Liver (tissue), 9 donors: ENCODE measurements around the gene BMAL2. TPM values are rescaled to one million over a fixed set of nuclear protein-coding genes. Genes with fewer than 3 reads are reported as not detected.

Experiments used
- DNase-seq: peaks from one replicate; pipeline ENCODE4 v3.0.0-alpha.2; 2017; ENCODE audit warnings: low spot score
- H3K27ac ChIP-seq, 2 donors: one replicate each; pipeline ENCODE4 v1.7.0; 2013; ENCODE audit warnings: inconsistent platforms in 2 of 2, low read length in 2 of 2, control low read depth in 1 of 2, low read depth in 1 of 2, mild to moderate bottlenecking in 1 of 2
- H3K27me3 ChIP-seq, 4 donors: one replicate each; pipeline versions ENCODE4 v1.6.1 to v1.7.0; 2013; ENCODE audit warnings: low read length in 3 of 4, inconsistent platforms in 1 of 4, mild to moderate bottlenecking in 1 of 4, moderate library complexity in 1 of 4; ENCODE audit not compliant: control insufficient read depth in 4 of 4, insufficient read depth in 4 of 4
- H3K36me3 ChIP-seq, 4 donors: one replicate each; pipeline versions ENCODE4 v1.6.1 to v1.7.0; 2013; ENCODE audit warnings: low read length in 3 of 4, mild to moderate bottlenecking in 3 of 4, low read depth in 1 of 4, moderate library complexity in 1 of 4; ENCODE audit not compliant: control insufficient read depth in 4 of 4, insufficient read depth in 3 of 4
- H3K4me1 ChIP-seq, 4 donors: one replicate each; pipeline versions ENCODE4 v1.6.1 to v1.7.0; 2013; ENCODE audit warnings: low read length in 3 of 4, mild to moderate bottlenecking in 3 of 4, moderate library complexity in 1 of 4; ENCODE audit not compliant: control insufficient read depth in 4 of 4, insufficient read depth in 4 of 4
- H3K4me3 ChIP-seq, 3 donors: one replicate each; pipeline versions ENCODE4 v1.6.1 to v1.7.0; 2013; ENCODE audit warnings: low read length in 3 of 3, control low read depth in 1 of 3, low read depth in 1 of 3, mild to moderate bottlenecking in 1 of 3
- H3K9ac ChIP-seq, 2 donors: one replicate each; pipeline ENCODE4 v1.7.0; 2013; ENCODE audit warnings: low read length in 2 of 2, mild to moderate bottlenecking in 2 of 2, moderate library complexity in 2 of 2, control low read depth in 1 of 2, low read depth in 1 of 2
- H3K9me3 ChIP-seq, 4 donors: one replicate each; pipeline versions ENCODE4 v1.6.1 to v1.7.0; 2013; ENCODE audit warnings: low read length in 3 of 4; ENCODE audit not compliant: control insufficient read depth in 4 of 4
- ATF3 ChIP-seq: IDR thresholded peaks from 2 replicates; pipeline ENCODE4 v1.6.1; 2016; ENCODE audit warnings: antibody characterized with exemption
- CTCF ChIP-seq: fragments of 150-350 bp; IDR thresholded peaks from 2 replicates; pipeline ENCODE4 v1.5.1; 2017; ENCODE audit warnings: improper control_type of control experiment, low read depth, low read length; ENCODE audit not compliant: missing input control
- EGR1 ChIP-seq, 2 donors: IDR thresholded peaks; 2 replicates each; pipeline ENCODE4 v1.6.1; 2016 to 2018; ENCODE audit warnings: antibody characterized with exemption in 2 of 2, low read depth in 2 of 2
- FOXA1 ChIP-seq: IDR thresholded peaks from 2 replicates; pipeline ENCODE4 v1.6.1; 2016; ENCODE audit warnings: antibody characterized with exemption
- FOXA2 ChIP-seq: IDR thresholded peaks from 2 replicates; pipeline ENCODE4 v1.6.1; 2016; ENCODE audit warnings: antibody characterized with exemption
- HNF4A ChIP-seq, 2 donors: conservative IDR thresholded peaks; 2 replicates each; pipeline ENCODE4 v1.6.1; 2016; ENCODE audit warnings: antibody characterized with exemption in 2 of 2, mild to moderate bottlenecking in 2 of 2
- HNF4G ChIP-seq: IDR thresholded peaks from 2 replicates; pipeline ENCODE4 v1.6.1; 2016; ENCODE audit warnings: antibody characterized with exemption
- JUND ChIP-seq, 2 donors: IDR thresholded peaks; 2 replicates each; pipeline ENCODE4 v1.6.1; 2016; ENCODE audit warnings: antibody characterized with exemption in 2 of 2
- NR2F2 ChIP-seq: IDR thresholded peaks from 2 replicates; pipeline ENCODE4 v1.6.1; 2016; ENCODE audit warnings: antibody characterized with exemption
- REST ChIP-seq: IDR thresholded peaks from 2 replicates; pipeline ENCODE4 v1.6.1; 2016; ENCODE audit warnings: antibody characterized with exemption, mild to moderate bottlenecking
- RXRA ChIP-seq, 2 donors: IDR thresholded peaks; 2 replicates each; pipeline ENCODE4 v1.6.1; 2017 to 2018; ENCODE audit warnings: antibody characterized with exemption in 2 of 2, mild to moderate bottlenecking in 1 of 2
- SP1 ChIP-seq: IDR thresholded peaks from 2 replicates; pipeline ENCODE4 v1.6.1; 2018; ENCODE audit warnings: antibody characterized with exemption, mild to moderate bottlenecking
- TAF1 ChIP-seq: conservative IDR thresholded peaks from 2 replicates; pipeline ENCODE4 v1.6.1; 2016; ENCODE audit warnings: antibody characterized with exemption, mild to moderate bottlenecking
- ZBTB33 ChIP-seq: IDR thresholded peaks from 2 replicates; pipeline ENCODE4 v1.6.1; 2016; ENCODE audit warnings: antibody characterized with exemption
- WGBS: extraction: QIAGEN DNeasy Blood & Tissue Kit; methylation state at CpG from one replicate; pipeline ENCODE4 v1.1.7; 2013; 5-methylcytosine and 5-hydroxymethylcytosine counted together
- polyA plus RNA-seq, 2 donors: library from polyadenylated mRNA; stranded (reverse) in 1 of 2; unstranded in 1 of 2; fragments of 200-250 nt in 1 of 2; fragments of >200 nt in 1 of 2; fragmentation: Nextera tagmentation in 1 of 2; extraction: Ambion mirVana in 1 of 2; gene quantifications; one replicate each; pipeline versions ENCODE4 v1.2.1 to v1.2.3, GENCODE V29; 2013 to 2015
- total RNA-seq, 2 donors: library from RNA; depleted of rRNA; stranded (reverse); fragments of >200 nt; gene quantifications; one replicate each; pipeline ENCODE4 v1.2.3, GENCODE V29; 2014
- donor health status: healthy.
- donor health status: healthy.
- donor health status: healthy.
- donor health status: healthy.
- donor health status: healthy.

Gene BMAL2
- total and polyA plus RNA-seq, 4 donors, result 1.4 to 4.4 (median 1.7) TPM

GRCh38 chr12:27309293-27309994 lies 23.2 kb upstream of the BMAL2 start:
- H3K36me3 ChIP-seq, result peaks cover 2 to 15% (median 12%) of the 10 kb centered on the region in 4 donors
- DNase-seq, result no peak
- H3K27me3 ChIP-seq, result no peaks in the 10 kb centered on the region
- H3K4me1 ChIP-seq, result peaks cover 0 to 4% (median 0%) of the 10 kb centered on the region in 4 donors
- no peak for TF ChIP-seq FOXA1
- TF ChIP-seq FOXA2, result no peak
- no peak for TF ChIP-seq EGR1 (IDR thresholded peaks at IDR 0.05; ENCODE audit: low read depth in 2 of 2)
- no peak for TF ChIP-seq REST
- no peak for TF ChIP-seq CTCF
- no peak for TF ChIP-seq JUND (IDR thresholded peaks at IDR 0.05)
- TF ChIP-seq ATF3, result no peak
- TF ChIP-seq HNF4A (conservative IDR thresholded peaks at IDR 0.05), result no peak
- TF ChIP-seq RXRA (IDR thresholded peaks at IDR 0.05), result no peak
- TF ChIP-seq SP1, result no peak
- no peak overlapping the region for H3K4me3 ChIP-seq
- H3K9me3 ChIP-seq, result no peaks in the 10 kb centered on the region
- WGBS, result 92% methylated on average over 2 of the region's 2 CpGs
- no peak overlapping the region for H3K9ac ChIP-seq
- no peak overlapping the region for H3K27ac ChIP-seq

GRCh38 chr12:27309995-27310315 lies 22.7 kb upstream of the BMAL2 start:
- no peaks in the 10 kb centered on the region for H3K9me3 ChIP-seq
- no peak overlapping the region for H3K27ac ChIP-seq
- peaks cover 0 to 2% (median 0%) of the 10 kb centered on the region in 4 donors for H3K4me1 ChIP-seq
- no peak overlapping the region for H3K4me3 ChIP-seq
- DNase-seq, result no peak
- no peak overlapping the region for H3K9ac ChIP-seq
- H3K36me3 ChIP-seq, result peaks cover 2 to 16% (median 14%) of the 10 kb centered on the region in 4 donors
- no peaks in the 10 kb centered on the region for H3K27me3 ChIP-seq
- TF ChIP-seq ATF3, result no peak
- TF ChIP-seq ZBTB33, result no peak
- TF ChIP-seq HNF4G, result no peak
- no peak for TF ChIP-seq JUND (IDR thresholded peaks at IDR 0.05)
- no peak for TF ChIP-seq HNF4A (conservative IDR thresholded peaks at IDR 0.05)
- no peak for TF ChIP-seq FOXA1
- no peak for TF ChIP-seq NR2F2
- TF ChIP-seq RXRA (IDR thresholded peaks at IDR 0.05), result no peak
- no peak for TF ChIP-seq TAF1
- TF ChIP-seq CTCF, result no peak
- TF ChIP-seq REST, result no peak
- 99% methylated on average over 1 of the region's 1 CpG for WGBS
